ENCODE results near the gene GCH1.

GCH1 gene

DNA sequence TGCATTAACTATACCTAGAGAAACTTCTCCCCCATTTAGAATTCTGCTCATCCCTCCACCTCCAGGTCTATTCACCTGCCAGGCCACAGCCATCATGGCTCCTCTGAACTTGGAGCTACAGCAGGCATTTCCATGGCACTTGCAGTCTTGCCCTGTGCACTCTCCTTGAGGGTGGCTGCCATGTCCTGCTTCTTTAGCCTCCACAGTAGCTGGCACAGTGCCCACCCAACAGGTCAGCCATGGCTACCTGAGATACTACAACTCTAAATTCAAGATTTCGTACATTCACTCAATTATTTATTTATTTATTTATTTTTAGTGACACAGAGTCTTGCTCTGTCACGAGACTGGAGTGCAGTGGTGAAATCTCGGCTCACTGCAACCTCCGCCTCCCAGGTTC, 46.5 kb downstream of the GCH1 start:
- Histone ChIP-seq H3K27ac (ENCODE audit: low read length) (no peak overlapping the region), H3K9me3 (ENCODE audit: control insufficient read depth, low read depth, low read length) (no peaks in the 10 kb centered on the region), H3K9ac (ENCODE audit: low read length) (no peak overlapping the region), H3K36me3 (ENCODE audit: control insufficient read depth, low read depth, low read length) (no peaks in the 10 kb centered on the region), H3K27me3 (ENCODE audit: control insufficient read depth, insufficient read depth, low read length) (no peaks in the 10 kb centered on the region), H3K4me3 (ENCODE audit: low read length) (no peak overlapping the region), H3K4me1 (ENCODE audit: control insufficient read depth, low read depth, low read length) (peaks cover 11% of the 10 kb centered on the region)

DNA sequence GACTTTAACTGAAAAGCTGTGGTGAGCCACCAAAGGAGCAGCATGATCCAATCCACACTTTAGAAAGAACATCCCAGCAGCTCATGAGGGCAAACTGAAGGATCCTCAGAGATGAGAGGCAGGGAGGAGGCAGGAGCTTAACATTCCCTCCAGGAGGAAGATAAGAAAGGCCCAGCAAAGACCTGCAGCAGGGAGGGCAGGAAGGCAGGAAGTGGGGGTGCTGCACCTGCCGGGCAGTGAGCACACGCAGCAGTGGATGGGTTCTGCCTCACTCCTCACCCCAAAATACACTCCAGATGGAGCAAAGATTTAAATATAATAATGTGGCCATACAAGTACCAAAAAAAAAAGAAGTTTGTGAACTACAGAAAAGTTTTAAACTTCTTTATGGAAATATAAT, 48.4 kb downstream of the GCH1 start:
- H3K27ac ChIP-seq (ENCODE audit: low read length) = no peak overlapping the region
- no peak overlapping the region for H3K9ac ChIP-seq (ENCODE audit: low read length)
- H3K36me3 ChIP-seq (ENCODE audit: control insufficient read depth, low read depth, low read length) = no peaks in the 10 kb centered on the region
- no peak overlapping the region for H3K4me3 ChIP-seq (ENCODE audit: low read length)
- peaks cover 11% of the 10 kb centered on the region for H3K4me1 ChIP-seq (ENCODE audit: control insufficient read depth, low read depth, low read length)
- no peaks in the 10 kb centered on the region for H3K9me3 ChIP-seq (ENCODE audit: control insufficient read depth, low read depth, low read length)
- no peaks in the 10 kb centered on the region for H3K27me3 ChIP-seq (ENCODE audit: control insufficient read depth, insufficient read depth, low read length)

DNA sequence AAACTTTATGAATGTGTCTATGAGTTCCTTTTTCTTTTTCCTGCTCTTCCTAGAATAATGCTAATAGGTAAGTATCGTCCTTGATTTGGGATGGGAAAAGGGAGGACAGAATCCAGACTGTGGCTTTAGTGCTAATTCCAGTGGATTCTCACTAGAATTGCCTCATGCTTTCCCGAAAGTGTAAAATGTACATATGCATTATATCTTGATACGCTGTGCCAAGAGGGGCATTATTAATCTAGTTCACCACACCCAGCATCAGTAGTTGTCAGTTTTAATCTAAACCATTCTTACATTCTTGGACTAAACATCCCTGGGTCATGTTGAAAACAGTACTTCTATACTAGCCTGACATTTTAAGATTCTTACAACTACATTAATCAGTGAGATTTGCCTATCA, 49.3 kb downstream of the GCH1 start:
- Histone ChIP-seq H3K4me1 (ENCODE audit: control insufficient read depth, low read depth, low read length) (peaks cover 11% of the 10 kb centered on the region), H3K9ac (ENCODE audit: low read length) (no peak overlapping the region), H3K9me3 (ENCODE audit: control insufficient read depth, low read depth, low read length) (no peaks in the 10 kb centered on the region), H3K4me3 (ENCODE audit: low read length) (no peak overlapping the region), H3K27ac (ENCODE audit: low read length) (no peak overlapping the region), H3K36me3 (ENCODE audit: control insufficient read depth, low read depth, low read length) (no peaks in the 10 kb centered on the region), H3K27me3 (ENCODE audit: control insufficient read depth, insufficient read depth, low read length) (no peaks in the 10 kb centered on the region)

DNA sequence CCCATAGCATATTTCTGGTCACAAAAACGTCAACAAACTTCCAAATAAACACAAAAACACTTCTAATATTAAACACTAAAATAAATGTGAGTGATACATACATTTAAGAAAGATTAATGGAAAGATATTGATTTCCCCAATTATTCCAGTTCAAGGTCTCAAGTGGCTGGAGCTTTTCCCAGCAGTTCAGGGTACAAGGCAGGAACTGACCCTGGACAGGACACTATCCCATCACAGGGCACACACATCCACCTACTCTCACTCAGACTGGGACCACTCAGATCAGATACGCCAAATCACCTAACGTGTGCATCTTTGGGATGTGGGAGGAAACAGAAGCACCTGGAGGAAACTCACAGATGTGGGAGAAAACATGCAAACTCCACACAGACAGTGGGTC, 50.4 kb downstream of the GCH1 start:
- no peak overlapping the region for H3K27ac ChIP-seq (ENCODE audit: low read length)
- H3K4me3 ChIP-seq (ENCODE audit: low read length) = no peak overlapping the region
- no peaks in the 10 kb centered on the region for H3K36me3 ChIP-seq (ENCODE audit: control insufficient read depth, low read depth, low read length)
- H3K9me3 ChIP-seq (ENCODE audit: control insufficient read depth, low read depth, low read length) = no peaks in the 10 kb centered on the region
- H3K4me1 ChIP-seq (ENCODE audit: control insufficient read depth, low read depth, low read length) = peaks cover 11% of the 10 kb centered on the region
- no peak overlapping the region for H3K9ac ChIP-seq (ENCODE audit: low read length)
- no peaks in the 10 kb centered on the region for H3K27me3 ChIP-seq (ENCODE audit: control insufficient read depth, insufficient read depth, low read length)

DNA sequence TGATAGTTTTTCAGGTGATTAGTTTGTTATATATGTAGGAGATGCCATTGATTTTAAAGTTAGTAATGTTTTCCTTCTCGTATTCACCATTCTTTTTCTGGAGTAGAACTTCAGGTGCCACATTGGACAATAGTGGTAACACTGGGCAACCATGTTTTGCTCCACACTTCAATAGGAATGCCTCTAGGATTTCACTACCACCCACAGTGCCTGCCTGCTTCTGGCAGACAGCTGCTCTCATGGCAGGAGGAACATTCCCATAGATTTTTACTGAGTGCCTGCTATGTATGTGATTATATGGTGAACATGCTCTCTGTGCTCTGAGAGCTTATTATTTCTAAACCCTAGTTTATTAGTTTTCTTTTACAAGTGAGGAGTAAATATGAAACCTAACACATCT, 53.7 kb downstream of the GCH1 start:
- H3K9me3 ChIP-seq (ENCODE audit: control insufficient read depth, low read depth, low read length) = no peaks in the 10 kb centered on the region
- peaks cover 3% of the 10 kb centered on the region for H3K4me1 ChIP-seq (ENCODE audit: control insufficient read depth, low read depth, low read length)
- no peak overlapping the region for H3K4me3 ChIP-seq (ENCODE audit: low read length)
- H3K9ac ChIP-seq (ENCODE audit: low read length) = no peak overlapping the region
- H3K36me3 ChIP-seq (ENCODE audit: control insufficient read depth, low read depth, low read length) = no peaks in the 10 kb centered on the region
- H3K27me3 ChIP-seq (ENCODE audit: control insufficient read depth, insufficient read depth, low read length) = no peaks in the 10 kb centered on the region
- no peak overlapping the region for H3K27ac ChIP-seq (ENCODE audit: low read length)

DNA sequence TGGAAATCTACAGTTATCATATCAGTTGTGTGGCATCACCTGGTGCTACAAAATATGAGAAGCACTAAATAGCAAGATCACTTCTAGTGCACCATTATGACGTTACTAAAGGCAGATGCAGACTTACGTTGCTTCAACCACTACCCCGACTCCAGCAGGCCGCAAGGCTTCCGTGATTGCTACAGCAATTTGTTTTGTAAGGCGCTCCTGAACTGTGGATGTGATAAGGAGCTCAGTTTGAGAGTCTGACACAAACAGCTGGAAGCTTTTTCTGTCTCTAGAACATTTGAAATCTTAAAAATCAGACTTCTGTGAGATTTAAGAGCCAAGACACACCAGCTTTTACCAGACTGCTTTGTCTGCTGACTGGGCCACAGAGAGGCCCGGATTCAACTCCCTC, 57.0 kb downstream of the GCH1 start:
- Histone ChIP-seq H3K4me3 (ENCODE audit: low read length) (no peak overlapping the region), H3K9me3 (ENCODE audit: control insufficient read depth, low read depth, low read length) (no peaks in the 10 kb centered on the region), H3K27me3 (ENCODE audit: control insufficient read depth, insufficient read depth, low read length) (no peaks in the 10 kb centered on the region), H3K36me3 (ENCODE audit: control insufficient read depth, low read depth, low read length) (no peaks in the 10 kb centered on the region), H3K9ac (ENCODE audit: low read length) (no peak overlapping the region), H3K27ac (ENCODE audit: low read length) (no peak overlapping the region), H3K4me1 (ENCODE audit: control insufficient read depth, low read depth, low read length) (no peaks in the 10 kb centered on the region)

DNA sequence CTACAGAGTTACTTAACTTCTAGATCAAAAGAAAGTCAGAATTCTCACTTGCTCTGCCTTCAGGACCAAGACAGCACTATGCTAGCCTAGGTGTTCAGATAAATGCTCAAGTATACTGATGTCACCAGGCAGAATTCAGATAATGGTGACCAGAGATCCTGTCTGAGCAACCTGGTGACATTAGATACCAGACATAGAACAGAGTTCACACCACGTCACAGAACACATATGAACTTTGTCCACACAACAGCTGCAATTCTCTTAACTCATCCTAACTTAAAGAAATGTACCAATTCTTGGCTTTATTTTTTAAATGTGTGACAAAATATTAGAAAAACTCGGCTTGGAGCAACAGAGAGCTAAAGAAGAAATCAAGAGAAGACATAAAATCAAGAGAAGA, 58.1 kb downstream of the GCH1 start:
- H3K36me3 ChIP-seq (ENCODE audit: control insufficient read depth, low read depth, low read length) = no peaks in the 10 kb centered on the region
- no peaks in the 10 kb centered on the region for H3K27me3 ChIP-seq (ENCODE audit: control insufficient read depth, insufficient read depth, low read length)
- no peak overlapping the region for H3K4me3 ChIP-seq (ENCODE audit: low read length)
- H3K27ac ChIP-seq (ENCODE audit: low read length) = no peak overlapping the region
- no peak overlapping the region for H3K9ac ChIP-seq (ENCODE audit: low read length)
- H3K9me3 ChIP-seq (ENCODE audit: control insufficient read depth, low read depth, low read length) = no peaks in the 10 kb centered on the region
- no peaks in the 10 kb centered on the region for H3K4me1 ChIP-seq (ENCODE audit: control insufficient read depth, low read depth, low read length)

DNA sequence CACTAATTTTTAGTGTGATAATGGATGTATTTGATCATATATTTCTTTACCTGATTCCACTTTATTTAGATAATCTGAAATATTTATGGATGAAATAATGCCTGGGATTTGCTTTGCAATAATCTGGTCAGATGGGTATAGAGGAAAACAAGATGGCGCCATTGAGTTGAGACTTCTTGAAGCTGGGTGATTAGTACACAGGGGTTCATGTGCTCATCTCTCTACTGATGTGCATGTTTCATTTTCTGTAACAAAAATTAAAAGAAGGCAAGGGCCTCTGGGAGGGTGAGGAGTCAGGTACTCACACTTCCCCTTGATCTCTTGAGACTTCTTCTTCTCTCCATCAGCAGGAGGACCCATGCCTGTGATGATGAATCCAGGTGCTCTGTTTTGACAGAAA, 61.8 kb downstream of the GCH1 start:
- Histone ChIP-seq H3K27ac (ENCODE audit: low read length) (no peak overlapping the region), H3K4me3 (ENCODE audit: low read length) (no peak overlapping the region), H3K4me1 (ENCODE audit: control insufficient read depth, low read depth, low read length) (no peaks in the 10 kb centered on the region), H3K27me3 (ENCODE audit: control insufficient read depth, insufficient read depth, low read length) (no peaks in the 10 kb centered on the region), H3K36me3 (ENCODE audit: control insufficient read depth, low read depth, low read length) (no peaks in the 10 kb centered on the region), H3K9ac (ENCODE audit: low read length) (no peak overlapping the region), H3K9me3 (ENCODE audit: control insufficient read depth, low read depth, low read length) (no peaks in the 10 kb centered on the region)

DNA sequence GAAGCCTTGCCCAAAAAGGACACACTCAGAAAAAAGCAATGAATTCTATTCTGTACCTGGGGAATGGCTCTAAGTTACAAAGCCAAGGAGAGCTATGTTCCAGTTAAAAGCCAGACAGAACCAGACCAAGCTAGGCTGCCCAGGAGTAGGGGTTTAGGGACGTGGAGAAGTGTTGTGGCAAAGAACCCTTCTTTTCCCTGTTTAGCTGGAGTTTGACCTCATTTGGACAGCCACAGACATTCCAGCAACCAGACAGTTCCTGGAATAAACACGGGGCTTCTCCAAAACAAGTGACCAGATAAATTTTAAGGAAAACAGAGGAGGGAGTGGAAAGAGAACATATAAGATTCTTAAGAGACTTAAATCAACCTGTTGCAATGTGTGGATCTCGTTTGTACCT, 62.3 kb downstream of the GCH1 start:
- Histone ChIP-seq H3K4me1 (ENCODE audit: control insufficient read depth, low read depth, low read length) (no peaks in the 10 kb centered on the region), H3K4me3 (ENCODE audit: low read length) (no peak overlapping the region), H3K36me3 (ENCODE audit: control insufficient read depth, low read depth, low read length) (no peaks in the 10 kb centered on the region), H3K9ac (ENCODE audit: low read length) (no peak overlapping the region), H3K9me3 (ENCODE audit: control insufficient read depth, low read depth, low read length) (no peaks in the 10 kb centered on the region), H3K27me3 (ENCODE audit: control insufficient read depth, insufficient read depth, low read length) (no peaks in the 10 kb centered on the region), H3K27ac (ENCODE audit: low read length) (no peak overlapping the region)

DNA sequence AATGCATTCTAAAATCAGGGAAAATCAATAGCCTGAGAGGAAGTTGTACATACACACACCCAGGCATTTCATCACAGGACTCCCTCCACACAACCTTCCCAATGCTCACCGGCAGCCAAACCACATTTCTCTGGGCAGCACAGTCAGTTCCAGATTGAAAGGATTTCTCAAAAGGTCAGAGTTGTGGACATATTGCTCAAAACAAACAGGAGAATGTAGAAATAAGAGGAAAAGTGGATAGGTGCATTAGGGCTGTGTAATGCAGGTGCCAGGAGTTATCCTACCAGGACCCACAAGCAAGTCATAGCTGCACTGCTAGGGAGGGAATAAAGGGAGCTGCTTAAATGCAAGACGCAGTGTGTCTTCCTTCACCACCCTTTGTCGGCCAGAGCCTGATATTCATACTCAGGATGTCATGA, 62.9 kb downstream of the GCH1 start:
- Histone ChIP-seq H3K4me1 (ENCODE audit: control insufficient read depth, low read depth, low read length) (no peaks in the 10 kb centered on the region), H3K27ac (ENCODE audit: low read length) (no peak overlapping the region), H3K36me3 (ENCODE audit: control insufficient read depth, low read depth, low read length) (no peaks in the 10 kb centered on the region)

DNA sequence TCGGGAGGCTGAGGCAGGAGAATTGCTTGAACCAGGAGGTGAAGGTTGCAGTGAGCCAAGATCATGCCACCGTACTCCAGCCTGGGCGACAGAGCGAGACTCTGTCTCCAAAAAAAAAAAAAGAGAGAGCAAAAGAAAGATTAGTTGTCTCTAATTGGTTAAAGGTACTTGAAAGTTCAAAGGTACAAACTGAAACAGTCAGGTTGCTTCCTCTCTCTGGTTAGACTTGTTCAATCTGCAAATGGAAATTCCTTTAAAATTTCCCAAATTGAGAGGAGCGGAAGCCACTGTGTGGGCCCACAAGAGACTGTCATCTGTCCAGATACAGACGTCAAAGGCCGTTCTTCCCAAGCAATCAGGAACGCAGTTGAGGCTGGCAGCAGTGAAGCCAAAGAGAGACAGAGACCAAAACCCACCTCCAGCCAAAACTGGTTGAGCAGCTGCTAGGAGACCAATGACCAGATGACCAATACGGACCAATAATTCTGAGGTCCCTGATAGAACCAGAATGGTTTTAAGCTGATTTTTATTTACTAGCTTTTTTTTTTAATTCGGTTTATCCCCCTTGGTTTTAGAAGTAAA, 63.6 kb downstream of the GCH1 start:
- no peak overlapping the region for H3K27ac ChIP-seq (ENCODE audit: low read length)
- no peaks in the 10 kb centered on the region for H3K36me3 ChIP-seq (ENCODE audit: control insufficient read depth, low read depth, low read length)
- H3K9me3 ChIP-seq (ENCODE audit: control insufficient read depth, low read depth, low read length) = no peaks in the 10 kb centered on the region
- no peaks in the 10 kb centered on the region for H3K27me3 ChIP-seq (ENCODE audit: control insufficient read depth, insufficient read depth, low read length)
- H3K4me1 ChIP-seq (ENCODE audit: control insufficient read depth, low read depth, low read length) = no peaks in the 10 kb centered on the region
- H3K9ac ChIP-seq (ENCODE audit: low read length) = no peak overlapping the region
- H3K4me3 ChIP-seq (ENCODE audit: low read length) = no peak overlapping the region

More for the DNA sequence above, 62.9 kb downstream of the GCH1 start:
- Histone ChIP-seq H3K27me3 (ENCODE audit: control insufficient read depth, insufficient read depth, low read length) (no peaks in the 10 kb centered on the region), H3K4me3 (ENCODE audit: low read length) (no peak overlapping the region), H3K9me3 (ENCODE audit: control insufficient read depth, low read depth, low read length) (no peaks in the 10 kb centered on the region), H3K9ac (ENCODE audit: low read length) (no peak overlapping the region)

DNA sequence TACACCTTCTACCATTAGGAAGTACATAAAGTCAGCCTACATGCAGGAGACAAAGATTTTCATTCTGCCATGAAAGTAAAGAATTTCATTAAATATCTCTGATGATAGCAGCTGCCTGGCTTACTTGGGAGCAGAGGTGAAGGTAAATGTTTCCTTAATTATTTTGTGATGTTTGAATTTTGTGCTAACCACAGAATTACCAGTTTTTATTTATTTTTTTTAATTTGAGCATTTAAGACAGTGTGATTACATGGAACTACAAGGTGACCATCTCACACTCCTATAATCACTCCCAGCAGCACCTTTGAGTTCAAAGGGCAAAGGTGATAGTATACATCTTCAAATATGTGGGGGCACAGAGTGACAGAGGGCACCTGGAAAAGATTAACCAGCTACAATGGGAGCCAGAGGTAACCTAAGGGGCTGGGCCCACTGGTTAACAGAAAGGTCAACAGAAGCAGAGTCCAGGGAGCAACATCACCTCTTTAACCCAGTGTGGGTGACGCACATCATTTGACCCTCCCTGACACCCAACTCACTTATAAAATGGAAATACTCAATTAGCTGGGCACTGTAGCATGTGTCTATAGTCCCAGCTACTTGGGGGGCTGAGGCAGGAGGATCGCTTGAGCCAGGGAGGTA, 65.0 kb downstream of the GCH1 start:
- Histone ChIP-seq H3K9ac (ENCODE audit: low read length) (no peak overlapping the region), H3K27me3 (ENCODE audit: control insufficient read depth, insufficient read depth, low read length) (no peaks in the 10 kb centered on the region), H3K4me3 (ENCODE audit: low read length) (no peak overlapping the region), H3K27ac (ENCODE audit: low read length) (no peak overlapping the region), H3K4me1 (ENCODE audit: control insufficient read depth, low read depth, low read length) (no peaks in the 10 kb centered on the region), H3K9me3 (ENCODE audit: control insufficient read depth, low read depth, low read length) (no peaks in the 10 kb centered on the region), H3K36me3 (ENCODE audit: control insufficient read depth, low read depth, low read length) (no peaks in the 10 kb centered on the region)
